Keratinocyte (primary cell): ENCODE results near the gene TIE1.

ENCODE experiments used
- CTCF ChIP-seq, 3 experiments: IDR thresholded peaks in 1 of 3; conservative IDR thresholded peaks in 1 of 3; optimal IDR thresholded peaks in 1 of 3; 2 replicates in 2 of 3; 3 replicates in 1 of 3; pipeline versions ENCODE3 to v1.5.1; 2011; ENCODE audit warnings: low read length in 3 of 3, mild to moderate bottlenecking in 3 of 3, moderate library complexity in 2 of 3, control low read depth in 1 of 3, inconsistent platforms in 1 of 3; ENCODE audit not compliant: insufficient read depth in 2 of 3; ENCODE audit errors: extremely low read depth in 1 of 3
- EZH2 ChIP-seq: IDR thresholded peaks from one replicate; pipeline ENCODE4 v1.6.1; 2012; ENCODE audit warnings: inconsistent platforms, mild to moderate bottlenecking, low read length, moderate library complexity

GRCh38 chr1:43266881-43267280 is 33.9 kb upstream of the TIE1 start:
- no peak for TF ChIP-seq EZH2
- TF ChIP-seq CTCF (optimal IDR thresholded peaks at IDR 0.05 in 1 of 3, IDR thresholded peaks at IDR 0.05 in 1 of 3, conservative IDR thresholded peaks at IDR 0.05 in 1 of 3; ENCODE audit: extremely low read depth in 1 of 3, insufficient read depth in 2 of 3, low read length in 3 of 3), result no peak
